H1 (cell line): Measurements from ENCODE around the gene OTUD5. TPM values are rescaled to one million over a fixed set of nuclear protein-coding genes. Genes with fewer than 3 reads are reported as not detected.

Experiments
- CTCF ChIA-PET: fragments of 300-600 bp; sonication (Branson Sonifier 250); formaldehyde crosslinking; loops from one replicate; lab custom pipeline; 2021; ENCODE audit not compliant: partially characterized antibody; lab: Charles Lee
- POLR2A ChIA-PET: fragments of 300-600 bp; sonication (Branson Sonifier 250); formaldehyde crosslinking; loops from one replicate; lab custom pipeline; 2021; ENCODE audit warnings: inconsistent platforms; ENCODE audit not compliant: partially characterized antibody; lab: Charles Lee
- DNase-seq, 2 experiments: peaks; one replicate each; pipeline versions ENCODE4 v3.0.0 to v3.0.0-alpha.2; 2010 to 2022; ENCODE audit warnings: low spot score in 2 of 2, low read depth in 1 of 2, mixed read lengths in 1 of 2
- FAIRE-seq: peaks from 2 replicates; lab custom pipeline; 2011; peaks lifted over from hg19 to GRCh38; lab: Jason Lieb, UNC
- H2AFZ ChIP-seq: 2 replicates; pipeline ENCODE4 v1.8.1; 2012; ENCODE audit warnings: low read length, inconsistent platforms
- H2AK5ac ChIP-seq: 2 replicates; pipeline ENCODE4 v1.6.1; 2013; ENCODE audit warnings: low read depth, low read length
- H2BK120ac ChIP-seq: replicated peaks from 2 replicates; pipeline ENCODE3; 2013; ENCODE audit warnings: low read depth, low read length, inconsistent platforms
- H2BK12ac ChIP-seq: 2 replicates; pipeline ENCODE4 v1.6.1; 2013; ENCODE audit warnings: low read depth, low read length
- H2BK15ac ChIP-seq: 2 replicates; pipeline ENCODE4 v1.6.1; 2013; ENCODE audit warnings: low read length
- H2BK20ac ChIP-seq: 2 replicates; pipeline ENCODE4 v1.6.1; 2013; ENCODE audit warnings: low read length
- H2BK5ac ChIP-seq: 2 replicates; pipeline ENCODE4 v1.6.1; 2013; ENCODE audit warnings: low read depth, low read length
- H3K14ac ChIP-seq: 2 replicates; pipeline ENCODE4 v1.6.1; 2013; ENCODE audit warnings: inconsistent platforms; ENCODE audit not compliant: insufficient read length
- H3K18ac ChIP-seq: 2 replicates; pipeline ENCODE4 v1.6.1; 2013; ENCODE audit warnings: low read length; ENCODE audit errors: extremely low read depth
- H3K23ac ChIP-seq: 2 replicates; pipeline ENCODE4 v1.6.1; 2013; ENCODE audit warnings: inconsistent platforms; ENCODE audit not compliant: insufficient read length
- H3K23me2 ChIP-seq: 2 replicates; pipeline ENCODE4 v1.6.1; 2013; ENCODE audit warnings: low read depth, low read length
- H3K27ac ChIP-seq: 2 replicates; pipeline ENCODE4 v1.6.1; 2011; ENCODE audit warnings: low read depth, low read length, inconsistent platforms
- H3K27me3 ChIP-seq, 4 experiments: replicated peaks in 1 of 4; 1 replicate in 1 of 4; 2 replicates in 3 of 4; pipeline versions ENCODE4 v1.6.1 to v1.8.1; 2011 to 2013; ENCODE audit warnings: low read length in 3 of 4, mild to moderate bottlenecking in 3 of 4, inconsistent platforms in 2 of 4, mixed read lengths in 2 of 4, moderate library complexity in 1 of 4; ENCODE audit not compliant: control insufficient read depth in 3 of 4, insufficient read depth in 3 of 4; ENCODE audit errors: extremely low read depth in 1 of 4
- H3K36me3 ChIP-seq, 4 experiments: 2 replicates each; pipeline versions ENCODE4 v1.6.1 to v1.8.1; 2011 to 2013; ENCODE audit warnings: mild to moderate bottlenecking in 4 of 4, low read length in 3 of 4, moderate library complexity in 2 of 4, control low read depth in 1 of 4, inconsistent platforms in 1 of 4; ENCODE audit not compliant: insufficient read depth in 4 of 4, control insufficient read depth in 2 of 4
- H3K4ac ChIP-seq: replicated peaks from 2 replicates; pipeline ENCODE3; 2013; ENCODE audit warnings: low read length, low read depth, mixed read lengths, inconsistent platforms; ENCODE audit not compliant: insufficient read length
- H3K4me1 ChIP-seq, 4 experiments: replicated peaks in 1 of 4; 1 replicate in 1 of 4; 2 replicates in 3 of 4; pipeline versions ENCODE4 v1.6.1 to v1.8.1; 2011 to 2013; ENCODE audit warnings: low read length in 3 of 4, inconsistent platforms in 2 of 4, mixed read lengths in 1 of 4; ENCODE audit not compliant: insufficient read depth in 4 of 4, control insufficient read depth in 3 of 4
- H3K4me2 ChIP-seq, 2 experiments: 2 replicates each; pipeline versions ENCODE4 v1.6.1 to v1.8.1; 2011 to 2013; ENCODE audit warnings: low read depth in 2 of 2, low read length in 2 of 2, control low read depth in 1 of 2, inconsistent platforms in 1 of 2, mild to moderate bottlenecking in 1 of 2; ENCODE audit not compliant: insufficient read depth in 1 of 2
- H3K4me3 ChIP-seq, 4 experiments: fragments of 200-600, 300-600 bp in 1 of 4; sonication (generic), shearing (Covaris generic), sonication (Bioruptor Twin) in 1 of 4; 2 replicates each; pipeline versions ENCODE4 v1.5.1 to v1.8.1; 2011 to 2016; ENCODE audit warnings: low read length in 4 of 4, low read depth in 3 of 4, control low read depth in 2 of 4, inconsistent platforms in 2 of 4, mild to moderate bottlenecking in 2 of 4, mixed read lengths in 1 of 4, moderate library complexity in 1 of 4; ENCODE audit not compliant: insufficient read depth in 2 of 4; ENCODE audit errors: extremely low read depth in 1 of 4
- H3K56ac ChIP-seq: replicated peaks from 2 replicates; pipeline ENCODE3; 2013; ENCODE audit warnings: low read depth, mild to moderate bottlenecking, mixed read lengths, low read length, inconsistent platforms; ENCODE audit not compliant: insufficient read length
- H3K79me1 ChIP-seq: 2 replicates; pipeline ENCODE4 v1.6.1; 2013; ENCODE audit warnings: low read depth, low read length, control low read depth
- H3K79me2 ChIP-seq, 2 experiments: 2 replicates each; pipeline versions ENCODE4 v1.6.1 to v1.8.1; 2012 to 2013; ENCODE audit warnings: low read length in 2 of 2, mild to moderate bottlenecking in 2 of 2, inconsistent platforms in 1 of 2; ENCODE audit not compliant: insufficient read depth in 2 of 2, control insufficient read depth in 1 of 2
- H3K9ac ChIP-seq, 4 experiments: replicated peaks in 1 of 4; 1 replicate in 1 of 4; 2 replicates in 3 of 4; pipeline versions ENCODE4 v1.6.1 to v1.8.1; 2011 to 2013; ENCODE audit warnings: low read depth in 3 of 4, low read length in 3 of 4, control low read depth in 2 of 4, mild to moderate bottlenecking in 2 of 4, moderate library complexity in 2 of 4, inconsistent platforms in 1 of 4; ENCODE audit errors: extremely low read depth in 1 of 4
- H3K9me3 ChIP-seq, 2 experiments: 2 replicates each; pipeline versions ENCODE4 v1.6.1 to v1.8.1; 2012 to 2013; ENCODE audit warnings: mild to moderate bottlenecking in 2 of 2, moderate library complexity in 2 of 2, control low read depth in 1 of 2, inconsistent platforms in 1 of 2, low read depth in 1 of 2, low read length in 1 of 2, mixed read lengths in 1 of 2; ENCODE audit not compliant: insufficient read depth in 2 of 2
- H4K20me1 ChIP-seq, 2 experiments: replicated peaks in 1 of 2; 2 replicates each; pipeline versions ENCODE3 to v1.8.1; 2011 to 2013; ENCODE audit warnings: inconsistent platforms in 2 of 2, low read length in 2 of 2, mild to moderate bottlenecking in 1 of 2; ENCODE audit not compliant: insufficient read depth in 2 of 2, control insufficient read depth in 1 of 2
- H4K5ac ChIP-seq: 2 replicates; pipeline ENCODE4 v1.6.1; 2013; ENCODE audit warnings: low read length, low read depth, mixed read lengths, inconsistent platforms; ENCODE audit not compliant: insufficient read length
- H4K8ac ChIP-seq: 2 replicates; pipeline ENCODE4 v1.8.0; 2013; ENCODE audit warnings: mild to moderate bottlenecking, moderate library complexity, low read length, inconsistent platforms; ENCODE audit not compliant: insufficient read depth; ENCODE audit errors: extremely low read depth
- H4K91ac ChIP-seq: replicated peaks from 2 replicates; pipeline ENCODE3; 2013; ENCODE audit warnings: low read length, mixed read lengths, inconsistent platforms; ENCODE audit not compliant: insufficient read length
- SUZ12 ChIP-seq: fragments of 200-600 bp; sonication (generic); IDR thresholded peaks from 2 replicates; pipeline ENCODE4 v1.6.1; 2012; ENCODE audit warnings: mild to moderate bottlenecking, inconsistent platforms, low read length, moderate library complexity, mixed read lengths
- WGBS, 2 experiments: shearing (Covaris generic) in 1 of 2; methylation state at CpG; one replicate each; pipeline versions ENCODE4 v1.1.6 to v1.1.7; 2013 to 2015; ENCODE audit warnings: low lambda C conversion rate in 2 of 2, mixed read lengths in 2 of 2, inconsistent platforms in 1 of 2, low coverage in 1 of 2, missing lambda C conversion rate in 1 of 2; ENCODE audit not compliant: insufficient replicate concordance in 2 of 2, insufficient coverage in 1 of 2, insufficient read length in 1 of 2; ENCODE audit errors: extremely low coverage in 1 of 2, missing lambda C conversion rate in 1 of 2; 5-methylcytosine and 5-hydroxymethylcytosine counted together
- polyA plus RNA-seq, 7 experiments: library from polyadenylated mRNA; depleted of rRNA in 3 of 7; stranded (reverse) in 5 of 7; unstranded in 2 of 7; fragments of >200 nt in 5 of 7; fragments of 200-250 nt in 2 of 7; gene quantifications; 1 replicate in 5 of 7; 2 replicates in 1 of 7; 4 replicates in 1 of 7; pipeline versions ENCODE4 v1.2.1 to v1.2.3, GENCODE V29; 2011 to 2013; ENCODE audit warnings: missing spikeins in 2 of 7, mixed read lengths in 2 of 7
- total RNA-seq: library from RNA; stranded (reverse); fragmentation: NEBNext Ultra II Directional; extraction: Animal tissue kit (Norgen Biotek cat#: 25700); gene quantifications from 2 replicates; pipeline ENCODE4 v1.2.1, GENCODE V29; 2021

The OTUD5 gene
- total and polyA plus RNA-seq, 2 of the 8 experiments (the other 6 are each of a cell fraction or from before 2014, with no cell fraction given): 46.3 to 53.5 TPM

GRCh38 chrX:48903290-48903689 is 54.1 kb downstream of the OTUD5 start:
- Histone ChIP-seq H2AFZ (no peak overlapping the region), H4K5ac (no peak overlapping the region), H2BK120ac (no peak overlapping the region), H2BK12ac (no peak overlapping the region), H4K20me1 (peaks cover 0 to 3% of the 10 kb centered on the region in 2 experiments), H3K36me3 (peaks cover 6 to 33% (median 16%) of the 10 kb centered on the region in 4 experiments; a peak in 6 of 8 replicates), H3K23ac (no peak overlapping the region), H3K4me3 (no peak overlapping the region), H2BK15ac (no peak overlapping the region), H3K4ac (no peak overlapping the region), H3K79me2 (peaks cover 0 to 10% of the 10 kb centered on the region in 2 experiments; a peak in 1 of 4 replicates), H3K9ac (no peak overlapping the region), H3K4me2 (no peak overlapping the region), H4K91ac (no peak overlapping the region), H3K9me3 (no peaks in the 10 kb centered on the region), H3K27ac (no peak overlapping the region), H3K23me2 (no peaks in the 10 kb centered on the region), H3K56ac (no peak overlapping the region), H4K8ac (no peak overlapping the region), H2AK5ac (no peak overlapping the region), H3K14ac (no peak overlapping the region), H3K4me1 (peaks cover 0 to 6% (median 0%) of the 10 kb centered on the region in 4 experiments; a peak in 1 of 7 replicates), H2BK5ac (no peak overlapping the region), H2BK20ac (no peak overlapping the region), H3K18ac (no peak overlapping the region), H3K27me3 (no peaks in the 10 kb centered on the region), H3K79me1 (no peaks in the 10 kb centered on the region)
- WGBS, 2 experiments: 95% methylated on average over 6 of the region's 6 CpGs; no CpG with 5 or more reads in 1 of the 2 experiments
- ChIA-PET CTCF (interaction anchor here (0.6 to 1.6 kb wide), 2 partner anchors 34 to 128 kb away, joined by 3 to 4 read pairs; no protein-coding TSS in a partner anchor), POLR2A (interaction anchor here (0.9 to 30.9 kb wide), 13 partner anchors 8 to 252 kb away, joined by 3 to 572 read pairs (median 4); partner anchors contain the start of gene SLC35A2)
- DNase-seq: no peak
- FAIRE-seq: no peak
- TF ChIP-seq SUZ12: no peak
